Parietal lobe (tissue), 1 donor: ENCODE results near the gene SPOCK2. TPM values are rescaled to one million over a fixed set of nuclear protein-coding genes. Genes with fewer than 3 reads are reported as not detected.

Experiments
- total RNA-seq: library from RNA; depleted of rRNA; stranded (reverse); fragments of >200 nt; gene quantifications from one replicate; pipeline ENCODE4 v1.2.3, GENCODE V29; 2014

SPOCK2 gene, protein sequence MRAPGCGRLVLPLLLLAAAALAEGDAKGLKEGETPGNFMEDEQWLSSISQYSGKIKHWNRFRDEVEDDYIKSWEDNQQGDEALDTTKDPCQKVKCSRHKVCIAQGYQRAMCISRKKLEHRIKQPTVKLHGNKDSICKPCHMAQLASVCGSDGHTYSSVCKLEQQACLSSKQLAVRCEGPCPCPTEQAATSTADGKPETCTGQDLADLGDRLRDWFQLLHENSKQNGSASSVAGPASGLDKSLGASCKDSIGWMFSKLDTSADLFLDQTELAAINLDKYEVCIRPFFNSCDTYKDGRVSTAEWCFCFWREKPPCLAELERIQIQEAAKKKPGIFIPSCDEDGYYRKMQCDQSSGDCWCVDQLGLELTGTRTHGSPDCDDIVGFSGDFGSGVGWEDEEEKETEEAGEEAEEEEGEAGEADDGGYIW
- total RNA-seq, result 18.5 TPM

DNA sequence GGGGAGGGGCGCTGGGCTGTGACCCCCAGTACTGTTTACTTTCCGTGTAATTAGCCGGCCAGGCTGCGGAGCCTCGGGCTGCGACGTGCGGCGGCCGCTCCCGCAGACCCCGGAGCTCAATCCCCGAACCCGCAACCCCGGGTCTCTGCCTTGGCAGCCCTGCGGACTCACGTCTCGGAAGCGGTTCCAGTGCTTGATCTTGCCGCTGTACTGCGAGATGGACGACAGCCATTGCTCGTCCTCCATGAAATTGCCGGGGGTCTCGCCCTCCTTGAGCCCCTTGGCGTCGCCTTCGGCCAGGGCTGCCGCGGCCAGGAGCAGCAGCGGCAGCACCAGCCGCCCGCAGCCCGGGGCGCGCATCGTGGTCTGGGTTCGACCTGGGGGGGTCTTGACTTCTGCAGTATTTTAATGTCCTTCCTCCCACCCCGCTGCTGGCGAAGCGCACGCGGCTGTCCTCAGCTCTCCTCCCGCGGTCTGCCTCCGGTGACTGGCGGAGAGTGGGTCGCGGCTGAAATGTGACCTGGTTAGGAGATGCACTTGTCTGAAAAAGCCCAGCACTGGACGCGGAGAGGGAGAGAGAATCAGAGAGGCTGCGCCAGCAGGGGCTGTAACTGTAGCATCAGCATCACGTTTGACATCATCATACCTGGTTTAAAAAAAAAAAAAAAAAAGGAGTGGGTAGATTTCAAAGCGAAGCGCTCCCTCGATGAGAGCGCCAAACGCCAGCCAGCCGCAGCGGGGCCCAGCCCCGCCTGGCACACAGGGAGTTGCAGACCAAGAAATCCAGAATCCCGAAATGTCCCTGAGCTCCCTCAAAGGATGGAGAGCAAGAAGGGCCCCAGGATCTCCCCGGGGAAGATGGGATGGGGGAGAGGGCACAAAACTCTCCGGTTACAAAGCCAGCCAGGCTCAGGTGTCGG, at the start of gene SPOCK2:
SPOCK2 (minus strand) TSS at position 583 of the 920 bp plus-strand sequence; CDS start at position 360, 223 bp downstream.

Other genes starting within 250 kb of the SPOCK2 start
- gene PSAP, start 237.3 kb downstream of the SPOCK2 start, total RNA-seq, result 426 TPM
- 7.8 TPM for gene CHST3, start 124.2 kb downstream of the SPOCK2 start, total RNA-seq
- 20.3 TPM for gene ANAPC16, start 127.5 kb upstream of the SPOCK2 start, total RNA-seq
- 38.2 TPM for gene ASCC1, start 127.7 kb upstream of the SPOCK2 start, total RNA-seq
- 13.8 TPM for gene DDIT4, start 185.4 kb upstream of the SPOCK2 start, total RNA-seq